ENCODE results near the gene PPM1M. TPM values are rescaled to one million over a fixed set of nuclear protein-coding genes. Genes with fewer than 3 reads are reported as not detected.

The PPM1M gene
- total RNA-seq, 1 experiment from 2014 or later: 4.6 TPM

GRCh38 chr3:52216585-52217408, 28.8 kb upstream of the PPM1M start:
- peak; percentile 96 for DNase-seq (ENCODE audit: low read depth)

GRCh38 chr3:52217409-52217805, 28.2 kb upstream of the PPM1M start:
- no peak for DNase-seq (ENCODE audit: low read depth)

GRCh38 chr3:52218026-52218425, 27.5 kb upstream of the PPM1M start:
- DNase-seq (ENCODE audit: low read depth): no peak

GRCh38 chr3:52218454-52218853, 27.1 kb upstream of the PPM1M start:
- no peak for DNase-seq (ENCODE audit: low read depth)

GRCh38 chr3:52218937-52219650, 26.5 kb upstream of the PPM1M start:
- DNase-seq (ENCODE audit: low read depth): no peak

- peak; percentile 67 for DNase-seq (ENCODE audit: low read depth)
These were observed 25.1 kb upstream of the PPM1M start for GRCh38 chr3:52220380-52221026.

GRCh38 chr3:52221141-52221562, 24.4 kb upstream of the PPM1M start:
- no peak for DNase-seq (ENCODE audit: low read depth)

GRCh38 chr3:52221563-52222318, 23.8 kb upstream of the PPM1M start:
- no peak for DNase-seq (ENCODE audit: low read depth)

GRCh38 chr3:52222319-52223221, 23.0 kb upstream of the PPM1M start:
- no peak for DNase-seq (ENCODE audit: low read depth)

- no peak for DNase-seq (ENCODE audit: low read depth)
These were observed 21.8 kb upstream of the PPM1M start for GRCh38 chr3:52223449-52224408.

- DNase-seq (ENCODE audit: low read depth): no peak
These were observed 19.9 kb upstream of the PPM1M start, which contains the start of gene TLR9 for GRCh38 chr3:52225452-52226228. TLR9 (minus strand) TSS chr3:52225645; CDS start chr3:52225529, 116 bp downstream.

- DNase-seq (ENCODE audit: low read depth): no peak
These were observed 19.2 kb upstream of the PPM1M start for GRCh38 chr3:52226229-52226817.

- no peak for DNase-seq (ENCODE audit: low read depth)
These were observed 18.4 kb upstream of the PPM1M start for GRCh38 chr3:52227117-52227516.

GRCh38 chr3:52227766-52228165, 17.8 kb upstream of the PPM1M start:
- no peak for DNase-seq (ENCODE audit: low read depth)

- no peak for DNase-seq (ENCODE audit: low read depth)
These were observed 17.3 kb upstream of the PPM1M start for GRCh38 chr3:52228266-52228665.

GRCh38 chr3:52228751-52229291, 16.7 kb upstream of the PPM1M start:
- no peak for DNase-seq (ENCODE audit: low read depth)

GRCh38 chr3:52229656-52230055, 15.9 kb upstream of the PPM1M start:
- DNase-seq (ENCODE audit: low read depth): no peak

- no peak for DNase-seq (ENCODE audit: low read depth)
These were observed 15.1 kb upstream of the PPM1M start for GRCh38 chr3:52230461-52230860.
